ENCODE data around the gene PSORS1C1. TPM values are rescaled to one million over a fixed set of nuclear protein-coding genes. Genes with fewer than 3 reads are reported as not detected.
A peak's percentile ranks its signal among the peaks of the same experiment; 100 is the strongest.

The PSORS1C1 gene
- total and polyA plus RNA-seq, 2 of the 4 experiments (the other 2 are of a cell fraction): 0.36 to 1.1 TPM

DNA sequence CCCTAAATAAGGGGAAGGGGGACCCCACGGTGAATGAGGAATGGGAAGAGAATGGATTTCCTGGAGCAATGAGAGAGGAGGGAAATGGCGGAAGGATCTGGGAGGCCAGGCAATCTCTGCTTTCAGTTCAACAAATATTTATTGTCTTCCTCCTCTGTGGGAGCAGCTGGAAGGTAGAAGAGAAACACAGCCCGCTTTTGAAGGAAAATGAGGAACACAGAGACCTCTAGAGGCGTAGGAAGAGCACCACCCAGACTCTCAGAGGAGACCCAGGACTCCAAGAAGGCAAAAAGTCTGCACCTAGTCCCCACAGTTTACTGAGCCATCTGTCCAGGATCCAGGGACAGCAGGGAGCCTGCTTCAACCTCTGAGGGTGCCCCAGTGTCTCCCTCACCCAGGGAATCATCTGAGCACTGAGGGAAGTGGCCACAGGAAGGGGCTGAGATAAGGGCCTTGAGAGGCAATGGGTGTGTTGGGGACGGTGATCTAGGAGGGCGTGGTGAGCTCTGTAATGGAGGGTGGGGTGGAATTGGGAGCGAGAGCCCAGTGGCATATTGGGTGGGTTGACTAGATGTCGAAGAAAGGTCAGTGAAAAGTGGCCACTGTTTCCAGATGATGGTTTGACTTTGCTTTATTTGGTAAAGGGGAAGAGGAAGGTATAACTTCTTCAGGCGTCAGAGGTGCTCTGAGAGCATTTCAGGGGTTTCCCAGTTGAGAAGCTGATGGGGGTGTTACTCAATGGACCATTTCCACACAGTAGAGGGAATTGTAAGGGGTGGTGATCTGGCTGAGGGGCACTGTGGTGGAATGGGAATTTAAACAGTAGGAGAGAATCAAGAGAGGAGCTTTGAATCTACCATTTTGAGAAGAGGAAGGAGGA lies 610 bp downstream of the PSORS1C1 start:
- CTCF ChIA-PET: interaction anchor here (0.7 to 3.4 kb wide), 6 partner anchors 12 to 77 kb away, joined by 3 to 10 read pairs (median 3); no protein-coding TSS in a partner anchor
- dilution Hi-C loops (cut with HindIII; ENCODE audit: low sequenced_read_pairs, unreplicated experiment): no loop called here
- no TSS peak for BruUV-seq (replicated peaks)
- Histone ChIP-seq H2AK5ac (ENCODE audit: low read depth, low read length) (peak overlapping the region; percentile 89), H4K91ac (ENCODE audit: insufficient read depth, low read depth, low read length) (peak overlapping the region; percentile 93), H3K4ac (ENCODE audit: low read depth, low read length) (peak overlapping the region; percentile 82), H3K9ac (ENCODE audit: low read depth, low read length) (peak overlapping the region; percentile 19; the same call in 1 of the 2 replicates), H3K4me3 (ENCODE audit: insufficient read depth, low read depth, low read length) (no peak overlapping the region), H4K8ac (ENCODE audit: low read depth in 2 of 2, low read length in 2 of 2) (peak overlapping the region; percentile 84 to 85), H3K18ac (ENCODE audit: low read depth, low read length) (peak overlapping the region; percentile 46), H3K4me1 (ENCODE audit: control insufficient read depth, insufficient read depth, low read length) (peaks cover 11% of the 10 kb centered on the region), H3K27me3 (ENCODE audit: control insufficient read depth, insufficient read depth, low read length) (peaks cover 14% of the 10 kb centered on the region), H3K79me1 (ENCODE audit: low read depth in 1 of 2, low read length in 2 of 2) (peaks cover 0 to 9% of the 10 kb centered on the region in 2 experiments; a peak in 2 of 4 replicates), H4K5ac (ENCODE audit: low read depth, low read length) (peak overlapping the region; percentile 47), H2AK9ac (replicated peaks; ENCODE audit: low read depth, low read length, poor library complexity) (peak overlapping the region; percentile 86), H2BK15ac (ENCODE audit: low read depth, low read length) (peak overlapping the region; percentile 78; the same call in 2 of the 3 replicates), H3K4me2 (ENCODE audit: low read depth, low read length) (peak overlapping the region; percentile 3), H2BK5ac (ENCODE audit: low read depth, low read length, poor library complexity, severe bottlenecking) (peak overlapping the region; percentile 34), H3K36me3 (ENCODE audit: control insufficient read depth, insufficient read depth, low read length) (no peaks in the 10 kb centered on the region), H2BK120ac (ENCODE audit: low read depth, low read length) (peak overlapping the region; percentile 87), H4K20me1 (ENCODE audit: insufficient read depth, low read length) (no peaks in the 10 kb centered on the region), H3K56ac (ENCODE audit: extremely low read depth, insufficient read depth, low read length) (no peak overlapping the region), H3K23ac (ENCODE audit: low read depth, low read length) (peak overlapping the region; percentile 60; the same call in 1 of the 2 replicates), H3K14ac (replicated peaks; ENCODE audit: low read depth, low read length) (peak overlapping the region; percentile 80), H2AFZ (replicated peaks; ENCODE audit: low read length, poor library complexity) (peak overlapping the region; percentile 82), H3K9me1 (ENCODE audit: insufficient read depth, low read length) (peaks cover 15% of the 10 kb centered on the region), H3K27ac (ENCODE audit: insufficient read depth, low read length) (peak overlapping the region; percentile 29), H3K9me3 (ENCODE audit: control insufficient read depth, insufficient read depth, low read length) (no peaks in the 10 kb centered on the region), H2BK20ac (ENCODE audit: low read depth, low read length) (peak overlapping the region; percentile 82)
- ATAC-seq (ENCODE audit: low read depth): peak; percentile 16; the same call in 1 of the 2 replicates
- no peak for TF ChIP-seq NFE2L2 (IDR thresholded peaks at IDR 0.05; ENCODE audit: low read depth, low read length)
- peak; percentile 32; the same call in 1 of the 2 replicates for TF ChIP-seq RAD21 (IDR thresholded peaks at IDR 0.05; ENCODE audit: low read length)
- TF ChIP-seq RFX5 (IDR thresholded peaks at IDR 0.05; ENCODE audit: low read depth, low read length): no peak
- no peak for TF ChIP-seq CHD1 (IDR thresholded peaks at IDR 0.05; ENCODE audit: low read depth, low read length)
- TF ChIP-seq CEBPB (IDR thresholded peaks at IDR 0.05; ENCODE audit: low read depth, low read length): no peak
- no peak for TF ChIP-seq RCOR1 (IDR thresholded peaks at IDR 0.05; ENCODE audit: insufficient replicate concordance, low read length)
- peak; percentile 32 for TF ChIP-seq CTCF (conservative IDR thresholded peaks at IDR 0.05; ENCODE audit: low read depth, low read length)
- no peak for TF ChIP-seq MAZ (IDR thresholded peaks at IDR 0.05; ENCODE audit: borderline replicate concordance, low read depth, low read length)
- no peak for TF ChIP-seq MAFK (IDR thresholded peaks at IDR 0.05; ENCODE audit: low read depth, low read length)
- TF ChIP-seq POLR2A (IDR thresholded peaks at IDR 0.05; ENCODE audit: low read depth, low read length): no peak
- TF ChIP-seq, protein P1, sequence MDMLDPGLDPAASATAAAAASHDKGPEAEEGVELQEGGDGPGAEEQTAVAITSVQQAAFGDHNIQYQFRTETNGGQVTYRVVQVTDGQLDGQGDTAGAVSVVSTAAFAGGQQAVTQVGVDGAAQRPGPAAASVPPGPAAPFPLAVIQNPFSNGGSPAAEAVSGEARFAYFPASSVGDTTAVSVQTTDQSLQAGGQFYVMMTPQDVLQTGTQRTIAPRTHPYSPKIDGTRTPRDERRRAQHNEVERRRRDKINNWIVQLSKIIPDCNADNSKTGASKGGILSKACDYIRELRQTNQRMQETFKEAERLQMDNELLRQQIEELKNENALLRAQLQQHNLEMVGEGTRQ (IDR thresholded peaks at IDR 0.05; ENCODE audit: low read depth, low read length): no peak
- POLR2A ChIA-PET (ENCODE audit: unreplicated experiment): no interaction called here
- in situ Hi-C loops (cut with MboI; ENCODE audit: low sequenced_read_pairs): no loop called here
- intact Hi-C loops (cut with micrococcal nuclease): no loop called here
- peak; percentile 42 for DNase-seq
- WGBS, 2 experiments (ENCODE audit: extremely low coverage in 2 of 2, insufficient read length in 1 of 2): 72% methylated on average over 7 of the region's 9 CpGs; no CpG with 5 or more reads in 1 of the 2 experiments
